IMR-90 (cell line): ENCODE data around the gene GSTT2.

Source experiments
- CTCF ChIP-seq: conservative IDR thresholded peaks from 2 replicates; pipeline ENCODE4 v1.5.1; 2012; ENCODE audit warnings: mild to moderate bottlenecking, low read depth, low read length, improper control_type of control experiment
- POLR2A ChIP-seq: IDR thresholded peaks from 2 replicates; pipeline ENCODE4 v1.6.1; 2012; ENCODE audit warnings: mild to moderate bottlenecking, low read depth, low read length
- RAD21 ChIP-seq: IDR thresholded peaks from 2 replicates; pipeline ENCODE4 v1.6.1; 2012; ENCODE audit warnings: low read length, improper control_type of control experiment
- RFX5 ChIP-seq: IDR thresholded peaks from 2 replicates; pipeline ENCODE4 v1.8.0; 2012; ENCODE audit warnings: low read depth, mild to moderate bottlenecking, low read length, moderate library complexity
- USF2 ChIP-seq: fragments of 150-350 bp; IDR thresholded peaks from 2 replicates; pipeline ENCODE4 v1.6.1; 2017; ENCODE audit warnings: mild to moderate bottlenecking, antibody characterized with exemption, low read length, low read depth

DNA sequence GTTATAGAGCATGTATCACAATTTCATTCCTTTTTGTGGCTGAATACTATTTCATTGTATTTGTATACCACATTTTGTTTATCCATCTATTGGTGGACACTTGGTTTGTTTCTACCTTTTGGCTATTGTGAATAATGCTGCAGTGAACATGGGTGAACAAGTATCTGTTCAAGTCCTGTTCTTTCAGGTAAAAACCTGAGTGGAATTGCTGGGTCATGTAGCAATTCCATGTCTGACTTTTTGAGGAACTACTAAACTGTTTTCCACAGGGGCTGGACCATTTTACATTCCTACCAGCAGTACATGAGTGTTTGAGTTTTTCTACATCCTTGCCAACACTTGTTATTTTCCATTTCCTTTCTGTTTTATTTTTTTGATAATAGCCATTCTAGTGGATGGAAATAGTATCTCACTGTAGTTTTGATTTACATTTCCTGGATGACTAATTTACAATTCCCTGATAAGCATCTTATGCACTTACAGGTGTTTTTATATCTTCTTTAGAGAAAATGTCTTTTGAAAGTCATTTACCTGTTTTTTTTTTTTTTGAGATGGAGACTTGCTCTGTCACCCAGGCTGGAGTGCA, 43.4 kb downstream of the GSTT2 start:
- TF ChIP-seq RAD21 = no peak
- no peak for TF ChIP-seq CTCF
- no peak for TF ChIP-seq USF2
- TF ChIP-seq POLR2A = no peak
- TF ChIP-seq RFX5 = no peak
